Ishikawa (cell line): Measurements from ENCODE around the gene FASTK.

ENCODE experiments used
- CEBPB ChIP-seq: IDR thresholded peaks from 2 replicates; pipeline ENCODE4 v1.6.1; 2012
- CREB1 ChIP-seq: IDR thresholded peaks from 2 replicates; pipeline ENCODE4 v1.6.1; 2012; ENCODE audit warnings: low read depth
- EGR1 ChIP-seq: IDR thresholded peaks from 2 replicates; pipeline ENCODE4 v1.6.1; 2012
- EP300 ChIP-seq: IDR thresholded peaks from 2 replicates; pipeline ENCODE4 v1.6.1; 2012; ENCODE audit warnings: borderline replicate concordance
- FOXM1 ChIP-seq: IDR thresholded peaks from 2 replicates; pipeline ENCODE4 v1.6.1; 2012; ENCODE audit warnings: low read depth, borderline replicate concordance
- MAX ChIP-seq: IDR thresholded peaks from 2 replicates; pipeline ENCODE4 v1.6.1; 2012
- NFIC ChIP-seq: IDR thresholded peaks from 2 replicates; pipeline ENCODE4 v1.6.1; 2012
- RAD21 ChIP-seq: IDR thresholded peaks from 2 replicates; pipeline ENCODE4 v1.6.1; 2012; ENCODE audit warnings: low read depth
- REST ChIP-seq: IDR thresholded peaks from 2 replicates; pipeline ENCODE4 v1.6.1; 2012; ENCODE audit warnings: low read depth, mild to moderate bottlenecking
- TAF1 ChIP-seq: IDR thresholded peaks from 2 replicates; pipeline ENCODE4 v1.6.1; 2012; ENCODE audit warnings: low read depth, mild to moderate bottlenecking
- TEAD4 ChIP-seq: IDR thresholded peaks from 2 replicates; pipeline ENCODE4 v1.6.1; 2012
- USF1 ChIP-seq: IDR thresholded peaks from 2 replicates; pipeline ENCODE4 v1.6.1; 2012
- YY1 ChIP-seq: IDR thresholded peaks from 2 replicates; pipeline ENCODE4 v1.6.1; 2012; ENCODE audit warnings: low read depth
- ZBTB7A ChIP-seq: IDR thresholded peaks from 2 replicates; pipeline ENCODE4 v1.6.1; 2012; ENCODE audit warnings: low read depth

- TF ChIP-seq USF1 (no peak), TAF1 (no peak), EGR1 (no peak), REST (no peak), RAD21 (no peak), TEAD4 (no peak), FOXM1 (no peak), ZBTB7A (no peak), NFIC (no peak), CEBPB (no peak), YY1 (no peak), EP300 (no peak), MAX (no peak), CREB1 (no peak)
Measured at GRCh38 chr7:151122796-151123157, 42.2 kb upstream of the FASTK start.
